ENCODE measurements around the gene CCR2.

The CCR2 gene

GRCh38 chr3:46338840-46339239, 15.1 kb upstream of the CCR2 start:
- no peak for ATAC-seq
- TF ChIP-seq SNAI2 (CRISPR knock-in tag; IDR thresholded peaks at IDR 0.05): no peak

DNA sequence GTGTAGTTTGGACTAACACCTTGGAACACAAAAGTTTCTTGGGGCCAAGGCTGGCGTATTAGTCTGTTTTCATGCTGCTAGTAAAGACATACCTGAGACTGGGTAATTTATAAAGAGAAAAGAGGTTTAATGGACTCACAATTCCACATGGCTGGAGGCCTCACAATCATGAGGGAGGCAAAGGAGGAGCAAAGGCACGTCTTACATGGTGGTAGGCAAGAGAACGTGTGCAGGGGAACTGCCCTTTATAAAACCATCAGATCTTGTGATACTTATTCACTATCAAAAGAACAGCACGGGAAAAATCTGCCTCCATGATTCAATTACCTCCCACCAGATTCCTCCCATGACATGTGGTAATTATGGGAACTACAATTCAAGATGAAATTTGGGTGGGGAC, 9.4 kb upstream of the CCR2 start:
- TF ChIP-seq ZNF70 (CRISPR knock-in tag; IDR thresholded peaks at IDR 0.05) (no peak), ZC3H10 (CRISPR knock-in tag; IDR thresholded peaks at IDR 0.05) (no peak), ISL1 (CRISPR knock-in tag; IDR thresholded peaks at IDR 0.05) (no peak), TSHZ2 (CRISPR knock-in tag; IDR thresholded peaks at IDR 0.05) (no peak)
- no peak for ATAC-seq

- TF ChIP-seq ZNF565 (CRISPR knock-in tag; conservative IDR thresholded peaks at IDR 0.05; ENCODE audit: low read depth) (no peak), ZFP3 (CRISPR knock-in tag; IDR thresholded peaks at IDR 0.05) (no peak), PATZ1 (CRISPR knock-in tag; IDR thresholded peaks at IDR 0.05; ENCODE audit: borderline replicate concordance) (no peak), POU6F1 (CRISPR knock-in tag; IDR thresholded peaks at IDR 0.05; ENCODE audit: borderline replicate concordance, low read depth) (no peak), ARNTL (CRISPR knock-in tag; IDR thresholded peaks at IDR 0.05; ENCODE audit: borderline replicate concordance, low read depth) (no peak), PPARA (CRISPR knock-in tag; IDR thresholded peaks at IDR 0.05; ENCODE audit: borderline replicate concordance) (no peak)
- TF ChIP-seq, protein P1, sequence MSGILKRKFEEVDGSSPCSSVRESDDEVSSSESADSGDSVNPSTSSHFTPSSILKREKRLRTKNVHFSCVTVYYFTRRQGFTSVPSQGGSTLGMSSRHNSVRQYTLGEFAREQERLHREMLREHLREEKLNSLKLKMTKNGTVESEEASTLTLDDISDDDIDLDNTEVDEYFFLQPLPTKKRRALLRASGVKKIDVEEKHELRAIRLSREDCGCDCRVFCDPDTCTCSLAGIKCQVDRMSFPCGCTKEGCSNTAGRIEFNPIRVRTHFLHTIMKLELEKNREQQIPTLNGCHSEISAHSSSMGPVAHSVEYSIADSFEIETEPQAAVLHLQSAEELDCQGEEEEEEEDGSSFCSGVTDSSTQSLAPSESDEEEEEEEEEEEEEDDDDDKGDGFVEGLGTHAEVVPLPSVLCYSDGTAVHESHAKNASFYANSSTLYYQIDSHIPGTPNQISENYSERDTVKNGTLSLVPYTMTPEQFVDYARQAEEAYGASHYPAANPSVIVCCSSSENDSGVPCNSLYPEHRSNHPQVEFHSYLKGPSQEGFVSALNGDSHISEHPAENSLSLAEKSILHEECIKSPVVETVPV (CRISPR knock-in tag; IDR thresholded peaks at IDR 0.05): no peak
- ATAC-seq: no peak
Measured at GRCh38 chr3:46348823-46349482, 5.0 kb upstream of the CCR2 start.

DNA sequence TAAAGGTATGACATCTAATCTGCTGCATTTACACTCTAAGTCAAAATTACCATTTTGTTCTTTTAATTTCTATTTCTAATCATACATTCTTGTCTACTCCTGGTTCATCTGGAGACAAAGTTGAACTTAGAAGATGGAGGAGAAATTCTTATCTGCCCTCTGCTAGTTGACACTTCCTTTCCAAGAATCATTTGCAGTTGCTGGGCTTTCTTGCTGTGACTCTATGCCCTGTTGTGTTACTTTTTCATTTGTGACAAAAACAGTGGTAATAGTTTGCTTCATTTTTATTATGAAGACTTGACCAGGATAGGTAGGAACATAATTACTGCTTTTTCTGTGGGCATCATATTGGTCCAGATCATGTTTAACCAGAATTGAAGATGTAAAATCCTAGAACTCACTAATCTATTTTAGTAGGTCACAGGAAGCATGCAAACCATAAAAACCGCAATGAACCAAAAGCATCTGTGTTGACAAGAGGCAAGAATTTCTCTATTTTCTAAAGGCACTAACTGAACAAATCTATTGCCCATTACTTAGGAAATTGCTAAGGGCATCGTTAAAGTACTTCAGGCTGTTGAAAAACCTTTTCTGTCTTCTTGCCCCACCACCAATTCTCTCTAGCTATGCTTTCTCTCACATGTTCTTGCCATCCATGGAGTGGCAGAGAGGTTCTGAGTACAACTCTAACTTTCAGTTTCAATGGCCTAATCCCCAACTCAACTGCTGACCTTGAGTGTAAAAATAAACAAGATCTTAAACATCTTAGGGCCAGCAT, 4.2 kb upstream of the CCR2 start:
- no peak for TF ChIP-seq SNAI2 (CRISPR knock-in tag; IDR thresholded peaks at IDR 0.05)
- TF ChIP-seq ESRRG (CRISPR knock-in tag; IDR thresholded peaks at IDR 0.05): no peak
- TF ChIP-seq ZFP30 (CRISPR knock-in tag; IDR thresholded peaks at IDR 0.05): no peak
- TF ChIP-seq TSHZ2 (CRISPR knock-in tag; IDR thresholded peaks at IDR 0.05): no peak
- no peak for TF ChIP-seq POU6F1 (CRISPR knock-in tag; IDR thresholded peaks at IDR 0.05; ENCODE audit: borderline replicate concordance, low read depth)
- no peak for TF ChIP-seq ZNF70 (CRISPR knock-in tag; IDR thresholded peaks at IDR 0.05)
- no peak for TF ChIP-seq ZNF8 (CRISPR knock-in tag; IDR thresholded peaks at IDR 0.05)
- TF ChIP-seq PPARA (CRISPR knock-in tag; IDR thresholded peaks at IDR 0.05; ENCODE audit: borderline replicate concordance): no peak
- no peak for TF ChIP-seq RARB (CRISPR knock-in tag; IDR thresholded peaks at IDR 0.05)
- no peak for ATAC-seq
